Right cardiac atrium (tissue), 5 donors: Measurements from ENCODE around the gene NCF2. TPM values are rescaled to one million over a fixed set of nuclear protein-coding genes. Genes with fewer than 3 reads are reported as not detected.

Experiments
- ATAC-seq, 2 donors: fragments of 200-7000 bp; cut with Tn5 transposase; one replicate each; pipeline versions ENCODE4 v1.8.0 to v1.9.1; 2020; ENCODE audit warnings: moderate library complexity in 2 of 2, mild to moderate bottlenecking in 1 of 2
- DNase-seq, 3 donors: peaks; one replicate each; pipeline ENCODE4 v3.0.0-alpha.2; 2020
- H3K27ac ChIP-seq: one replicate; pipeline ENCODE4 v1.5.1; 2013; ENCODE audit warnings: mild to moderate bottlenecking, low read length, control low read depth, moderate library complexity
- H3K27me3 ChIP-seq: one replicate; pipeline ENCODE4 v1.6.1; 2013; ENCODE audit not compliant: control insufficient read depth, insufficient read depth
- H3K4me1 ChIP-seq: one replicate; pipeline ENCODE4 v1.6.1; 2013; ENCODE audit warnings: low read length; ENCODE audit not compliant: control insufficient read depth, insufficient read depth
- H3K4me3 ChIP-seq: one replicate; pipeline ENCODE4 v1.5.1; 2013; ENCODE audit warnings: low read length, control low read depth
- H3K9me3 ChIP-seq: one replicate; pipeline ENCODE4 v1.6.1; 2013; ENCODE audit warnings: low read length; ENCODE audit not compliant: control insufficient read depth
- WGBS: extraction: QIAGEN DNeasy Blood & Tissue Kit; methylation state at CpG from one replicate; pipeline ENCODE4 v1.1.7; 2013; 5-methylcytosine and 5-hydroxymethylcytosine counted together
- intact Hi-C, 4 donors: fragments of 100-400 bp; cut with DNase I; formaldehyde crosslinking; loops; one replicate each; pipeline versions ENCODE4 v1.11.0 to v1.14.0; 2022 to 2023
- polyA plus RNA-seq: library from polyadenylated mRNA; stranded (reverse); fragments of 200-250 nt; gene quantifications from one replicate; pipeline ENCODE4 v1.2.3, GENCODE V29; 2013
- total RNA-seq, 4 donors: library from RNA; stranded (reverse); fragmentation: NEBNext Ultra II Directional; extraction: Animal tissue kit (Norgen Biotek cat#: 25700); gene quantifications; one replicate each; pipeline ENCODE4 v1.2.1, GENCODE V29; 2021
- donor health status: healthy with polysubstance abuse.
- donor health status: DM: no; HTN: yes; CAD: no.
- donor health status: DM: no; HTN: no; CAD: no.
- donor health status: DM: no; HTN: yes; CAD: no; lungs with severe emphysema.
- donor health status: DM: yes; HTN: yes; CAD: no.

The NCF2 gene
- total and polyA plus RNA-seq, 5 donors: 1.4 to 6.4 (median 5.7) TPM

DNA sequence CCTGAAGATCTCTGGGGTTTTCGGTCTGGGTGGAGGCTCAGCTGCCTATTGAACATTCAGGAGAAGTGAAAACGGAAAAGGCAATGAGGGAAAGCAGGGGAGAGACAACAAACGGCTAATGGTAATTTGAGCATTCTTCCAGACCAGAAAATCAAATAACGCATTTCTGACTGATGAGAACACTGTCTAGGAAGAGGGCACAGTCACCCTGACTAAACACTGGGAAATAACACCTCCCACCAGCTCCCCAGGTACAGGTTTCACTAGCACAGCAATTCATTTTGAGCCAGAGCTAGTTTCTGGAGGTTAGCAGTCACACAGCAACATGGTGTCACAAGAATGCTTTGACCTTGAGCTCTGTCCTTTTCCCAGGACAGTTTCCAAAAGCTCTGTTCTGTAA, 21.1 kb downstream of the NCF2 start:
- intact Hi-C loops: no loop called here
- no peaks in the 10 kb centered on the region for H3K9me3 ChIP-seq
- H3K4me3 ChIP-seq: no peak overlapping the region
- WGBS: 82% methylated on average over 4 of the region's 4 CpGs
- H3K27me3 ChIP-seq: no peaks in the 10 kb centered on the region
- H3K4me1 ChIP-seq: peaks cover 6% of the 10 kb centered on the region
- ATAC-seq (no peak), DNase-seq (no peak)
- no peak overlapping the region for H3K27ac ChIP-seq

- 58% methylated on average over 12 of the region's 12 CpGs for WGBS
- H3K4me3 ChIP-seq: no peak overlapping the region
Observed at GRCh38 chr1:183568176-183569021, 21.9 kb downstream of the NCF2 start.

DNA sequence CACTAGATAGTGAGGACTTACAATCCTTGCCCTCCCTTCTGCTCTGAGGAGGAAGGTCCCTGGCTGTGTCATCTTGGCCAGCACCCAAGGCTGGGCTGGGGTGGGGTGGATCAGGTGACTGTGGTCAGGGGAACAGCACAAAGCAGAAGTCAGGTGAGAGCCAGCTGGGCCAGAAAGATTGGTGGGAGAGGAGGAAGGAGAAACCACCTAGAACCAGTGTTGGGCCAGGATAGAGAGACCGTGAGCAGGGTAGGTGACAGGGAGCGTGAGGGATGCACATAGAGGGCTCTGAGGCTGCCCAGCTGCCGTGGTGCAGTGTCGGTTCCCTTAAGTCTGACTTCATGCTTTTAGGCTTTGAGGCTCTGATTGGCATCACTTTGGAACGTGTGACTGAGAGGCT, 22.7 kb downstream of the NCF2 start:
- peak; percentile 41 to 73 (median 64) for DNase-seq
- peaks cover 6% of the 10 kb centered on the region for H3K4me1 ChIP-seq
- no peaks in the 10 kb centered on the region for H3K27me3 ChIP-seq
- no peak overlapping the region for H3K4me3 ChIP-seq
- WGBS: 65% methylated on average over 5 of the region's 5 CpGs
- intact Hi-C loops: no loop called here
- ATAC-seq: peak in 1 of 2 donors; percentile 51
- H3K27ac ChIP-seq: no peak overlapping the region
- no peaks in the 10 kb centered on the region for H3K9me3 ChIP-seq

More at GRCh38 chr1:183568176-183569021, 21.9 kb downstream of the NCF2 start:
- DNase-seq (peak in 1 of 3 donors; percentile 36), ATAC-seq (peak; percentile 52 to 68)
- intact Hi-C loops: no loop called here
- Histone ChIP-seq H3K9me3 (no peaks in the 10 kb centered on the region), H3K27me3 (no peaks in the 10 kb centered on the region), H3K27ac (no peak overlapping the region), H3K4me1 (peaks cover 6% of the 10 kb centered on the region)

GRCh38 chr1:183566026-183566425, 24.2 kb downstream of the NCF2 start:
- intact Hi-C loops: no loop called here
- H3K27ac ChIP-seq: no peak overlapping the region
- 96% methylated on average over 2 of the region's 2 CpGs for WGBS

DNA sequence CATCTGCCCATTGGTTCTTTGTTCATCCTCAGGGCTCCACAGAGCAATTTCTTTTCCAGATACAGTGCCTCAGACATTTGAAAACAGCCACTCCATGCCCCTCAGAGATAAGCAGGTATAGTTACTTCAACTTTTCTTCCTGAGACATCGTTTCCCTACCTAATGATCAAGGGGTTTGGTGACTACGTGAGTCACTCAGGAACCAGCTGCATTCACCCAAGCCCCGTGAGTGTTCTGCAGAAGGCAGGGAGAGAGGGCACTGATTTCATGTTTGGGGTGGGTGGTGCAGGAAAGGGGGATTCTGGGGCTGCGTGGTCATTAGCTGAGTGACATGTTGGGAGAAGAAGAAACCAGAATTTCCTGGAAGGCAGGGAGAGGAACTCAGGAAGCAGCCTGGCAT, 25.0 kb downstream of the NCF2 start:
- 62% methylated on average over 4 of the region's 4 CpGs for WGBS
- ATAC-seq: no peak
- Histone ChIP-seq H3K4me3 (no peak overlapping the region), H3K4me1 (peaks cover 6% of the 10 kb centered on the region), H3K9me3 (no peaks in the 10 kb centered on the region), H3K27me3 (no peaks in the 10 kb centered on the region), H3K27ac (no peak overlapping the region)
- no peak for DNase-seq
- intact Hi-C loops: no loop called here

More at GRCh38 chr1:183566026-183566425, 24.2 kb downstream of the NCF2 start:
- H3K27me3 ChIP-seq: no peaks in the 10 kb centered on the region
- no peak for DNase-seq
- H3K4me3 ChIP-seq: no peak overlapping the region
- H3K9me3 ChIP-seq: no peaks in the 10 kb centered on the region
- peaks cover 6% of the 10 kb centered on the region for H3K4me1 ChIP-seq
- no peak for ATAC-seq

- WGBS: 82% methylated on average over 2 of the region's 2 CpGs
Observed at GRCh38 chr1:183562701-183563100, 27.6 kb downstream of the NCF2 start.

DNA sequence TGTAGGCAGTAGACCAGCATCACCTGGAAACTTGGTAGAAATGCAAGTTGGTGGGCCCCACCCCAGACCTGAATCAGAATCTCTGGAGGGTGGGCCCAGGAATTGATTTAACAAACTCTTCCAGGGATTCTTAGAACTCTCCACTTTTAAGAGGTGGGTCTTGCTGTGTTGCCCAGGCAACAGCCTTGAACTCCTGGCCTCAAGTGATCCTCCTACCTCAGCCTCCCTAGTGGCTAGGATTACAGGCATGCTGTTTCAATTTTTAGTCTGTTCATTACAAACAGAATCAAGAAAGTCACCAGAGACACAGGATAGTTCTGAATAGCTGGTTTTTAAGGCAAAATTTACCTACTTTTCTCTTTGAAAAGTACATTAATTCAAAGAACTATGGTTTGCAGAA, 31.2 kb downstream of the NCF2 start:
- H3K9me3 ChIP-seq: no peaks in the 10 kb centered on the region
- H3K27ac ChIP-seq: no peak overlapping the region
- DNase-seq (no peak), ATAC-seq (no peak)
- H3K27me3 ChIP-seq: no peaks in the 10 kb centered on the region
- intact Hi-C loops: loop anchor here in 1 of 4 donors (10.0 kb wide), 1 partner anchor 66 kb away; no protein-coding TSS in a partner anchor
- no peaks in the 10 kb centered on the region for H3K4me1 ChIP-seq
- H3K4me3 ChIP-seq: no peak overlapping the region

More at GRCh38 chr1:183562701-183563100, 27.6 kb downstream of the NCF2 start:
- no peak overlapping the region for H3K27ac ChIP-seq
- H3K9me3 ChIP-seq: no peaks in the 10 kb centered on the region
- no peaks in the 10 kb centered on the region for H3K27me3 ChIP-seq
- DNase-seq: no peak
- ATAC-seq: no peak
- intact Hi-C loops: no loop called here
- no peak overlapping the region for H3K4me3 ChIP-seq
- peaks cover 5% of the 10 kb centered on the region for H3K4me1 ChIP-seq

- ATAC-seq (no peak), DNase-seq (no peak)
- Histone ChIP-seq H3K4me3 (no peak overlapping the region), H3K27ac (no peak overlapping the region), H3K9me3 (no peaks in the 10 kb centered on the region), H3K4me1 (no peaks in the 10 kb centered on the region), H3K27me3 (no peaks in the 10 kb centered on the region)
- 79% methylated on average over 3 of the region's 3 CpGs for WGBS
- intact Hi-C loops: loop anchor here in 1 of 4 donors (10.0 kb wide), 1 partner anchor 70 kb away; no protein-coding TSS in a partner anchor
Observed at GRCh38 chr1:183554577-183554976, 35.7 kb downstream of the NCF2 start.

- Histone ChIP-seq H3K27me3 (no peaks in the 10 kb centered on the region), H3K4me1 (no peaks in the 10 kb centered on the region), H3K27ac (no peak overlapping the region), H3K9me3 (no peaks in the 10 kb centered on the region), H3K4me3 (no peak overlapping the region)
- no peak for ATAC-seq
- WGBS: 69% methylated on average over 3 of the region's 3 CpGs
- intact Hi-C loops: loop anchor here in 1 of 4 donors (10.0 kb wide), 1 partner anchor 71 kb away; no protein-coding TSS in a partner anchor
- DNase-seq: no peak
Observed at GRCh38 chr1:183553764-183554163, 36.5 kb downstream of the NCF2 start.

GRCh38 chr1:183553331-183553730, 36.9 kb downstream of the NCF2 start:
- intact Hi-C loops: loop anchor here in 1 of 4 donors (10.0 kb wide), 1 partner anchor 71 kb away; no protein-coding TSS in a partner anchor
- no peak overlapping the region for H3K27ac ChIP-seq
- 70% methylated on average over 5 of the region's 5 CpGs for WGBS

DNA sequence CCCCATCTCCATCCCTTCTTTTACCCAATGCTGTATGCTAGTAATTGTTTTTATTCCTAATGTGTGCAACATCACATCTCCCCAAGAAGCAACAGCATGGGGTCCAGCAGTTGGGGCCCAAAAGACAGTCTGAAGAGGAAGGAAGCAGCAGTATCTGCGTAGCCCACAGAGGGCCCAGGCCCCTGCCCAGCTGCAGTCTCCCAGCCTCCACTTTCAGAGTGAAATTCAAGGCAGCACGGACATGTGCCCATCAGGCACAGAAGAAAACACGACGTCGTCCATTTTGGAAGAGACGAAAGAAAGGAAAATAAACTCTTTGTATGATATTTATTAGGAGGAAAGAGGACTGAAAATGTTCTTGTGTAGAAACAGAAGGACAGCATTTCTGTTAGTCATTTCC, 37.4 kb downstream of the NCF2 start:
- no peak overlapping the region for H3K27ac ChIP-seq
- intact Hi-C loops: loop anchor here in 1 of 4 donors (10.0 kb wide), 1 partner anchor 72 kb away; no protein-coding TSS in a partner anchor

More at GRCh38 chr1:183553331-183553730, 36.9 kb downstream of the NCF2 start:
- Histone ChIP-seq H3K9me3 (no peaks in the 10 kb centered on the region), H3K4me3 (no peak overlapping the region), H3K27me3 (no peaks in the 10 kb centered on the region), H3K4me1 (no peaks in the 10 kb centered on the region)
- no peak for DNase-seq
- ATAC-seq: no peak

More for the DNA sequence above, 37.4 kb downstream of the NCF2 start:
- ATAC-seq: no peak
- no peaks in the 10 kb centered on the region for H3K9me3 ChIP-seq
- no peak overlapping the region for H3K4me3 ChIP-seq
- DNase-seq: no peak
- H3K27me3 ChIP-seq: no peaks in the 10 kb centered on the region
- no peaks in the 10 kb centered on the region for H3K4me1 ChIP-seq
- WGBS: 82% methylated on average over 6 of the region's 6 CpGs
